HG03565 (cell line): ENCODE data around the gene SDR42E2.
"Not testable (repeated sequence)": the region's sequence is repeated elsewhere in the genome, so short reads cannot be mapped to it uniquely, and the experiment has no call there.

ENCODE experiments used
- ATAC-seq: cut with Tn5 transposase; IDR thresholded peaks from one replicate; pipeline ENCODE4 v1.9.1; 2021; ENCODE audit warnings: mild to moderate bottlenecking, moderate library complexity; ENCODE audit not compliant: unreplicated experiment

SDR42E2 gene

GRCh38 chr16:22190776-22191531 lies 28.6 kb downstream of the SDR42E2 start:
- ATAC-seq = peak; percentile 26

- no peak for ATAC-seq
These were observed 29.4 kb downstream of the SDR42E2 start for GRCh38 chr16:22191532-22192260.

DNA sequence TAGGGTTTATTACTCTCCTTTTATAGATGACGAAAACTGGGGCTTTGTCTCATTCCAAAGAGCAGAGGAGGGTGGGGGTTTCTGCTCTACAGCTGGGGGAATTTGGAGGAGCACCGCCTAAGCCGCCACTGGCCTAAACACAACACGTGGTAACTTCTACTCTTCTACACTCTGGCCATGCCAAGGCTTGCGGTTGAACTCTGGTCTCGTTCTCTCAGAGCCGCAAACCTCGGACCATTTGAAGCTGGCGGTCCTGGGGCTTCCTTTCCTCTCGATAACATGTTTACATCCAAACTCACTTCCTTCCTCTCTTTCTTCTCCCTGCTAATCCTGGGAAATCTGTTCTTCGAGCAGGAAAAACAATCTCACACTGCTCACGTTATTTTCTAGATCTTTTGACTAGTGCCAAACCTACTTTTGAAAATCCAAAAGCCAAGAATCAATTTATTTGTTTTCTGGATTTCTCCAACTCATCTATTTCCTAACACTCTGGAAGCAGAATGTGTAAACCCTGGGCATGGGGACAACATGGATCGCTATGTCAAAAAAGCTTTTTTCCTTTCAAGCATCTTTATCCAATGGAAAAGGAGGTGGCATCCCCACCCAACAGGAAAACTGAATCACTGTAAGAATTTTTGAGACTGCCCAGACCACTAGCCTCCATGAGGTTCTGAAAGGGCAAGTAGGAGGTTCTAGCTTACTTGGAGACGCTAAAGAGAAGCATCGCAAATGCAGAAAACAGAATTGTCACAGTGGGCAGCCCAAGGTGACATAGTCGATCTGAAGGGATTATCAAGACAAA lies 30.2 kb downstream of the SDR42E2 start:
- peak; percentile 19 for ATAC-seq

GRCh38 chr16:22193063-22193411 lies 30.7 kb downstream of the SDR42E2 start:
- no peak for ATAC-seq

GRCh38 chr16:22194707-22195444 lies 32.6 kb downstream of the SDR42E2 start:
- ATAC-seq = no peak

DNA sequence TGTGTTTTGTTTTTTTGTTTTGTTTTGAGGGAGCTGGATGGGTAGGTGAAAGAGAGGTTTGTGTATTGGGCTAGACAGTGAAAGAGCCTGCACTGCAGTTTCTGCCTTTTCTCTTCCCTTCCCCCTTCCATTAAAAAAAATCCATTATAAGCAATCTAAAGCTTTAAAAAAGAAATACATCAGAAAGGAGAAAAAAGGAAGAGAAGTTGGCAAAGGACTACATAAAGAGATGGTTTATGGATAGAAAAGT lies 33.1 kb downstream of the SDR42E2 start:
- no peak for ATAC-seq

GRCh38 chr16:22195695-22196558 lies 33.6 kb downstream of the SDR42E2 start:
- ATAC-seq = peak; percentile 25

GRCh38 chr16:22196559-22197168 lies 34.4 kb downstream of the SDR42E2 start:
- not testable (repeated sequence) for ATAC-seq

GRCh38 chr16:22198547-22199293 lies 36.4 kb downstream of the SDR42E2 start:
- ATAC-seq = no peak

DNA sequence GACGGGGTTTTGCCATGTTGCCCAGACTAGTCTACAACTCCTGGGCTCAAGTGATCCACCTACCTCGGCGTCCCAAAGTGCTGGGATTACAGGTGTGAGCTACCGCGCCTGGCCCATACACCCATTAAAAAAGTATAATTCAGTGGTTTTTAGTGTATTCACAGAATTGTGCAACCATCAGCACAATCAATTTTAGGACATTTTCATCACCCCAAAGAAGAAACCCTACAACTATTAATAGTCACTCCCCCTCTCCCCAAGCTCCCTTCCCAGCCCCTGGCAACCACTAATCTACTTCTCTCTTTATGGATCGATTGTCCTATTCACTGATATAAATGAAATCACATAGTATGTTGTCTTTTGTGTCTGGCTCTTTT lies 39.9 kb downstream of the SDR42E2 start:
- no peak for ATAC-seq

DNA sequence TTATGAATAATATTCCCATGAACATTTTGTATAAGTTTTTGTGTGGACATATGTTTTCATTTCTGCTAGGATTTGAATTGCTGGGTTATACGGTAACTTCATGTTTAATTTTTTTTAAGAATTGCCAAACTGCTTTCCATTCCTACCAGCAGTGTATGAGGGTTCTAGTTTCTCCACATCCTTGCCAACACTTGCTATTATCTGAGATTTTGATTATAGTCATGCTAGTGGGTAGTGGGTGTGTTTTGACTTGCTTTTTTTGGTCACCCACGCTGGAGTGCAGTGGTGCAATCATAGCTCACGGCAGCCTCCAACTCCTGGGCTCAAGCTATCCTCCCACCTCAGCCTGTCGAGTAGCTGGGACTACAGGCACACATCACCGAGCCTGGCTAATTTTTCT lies 40.8 kb downstream of the SDR42E2 start:
- no peak for ATAC-seq

DNA sequence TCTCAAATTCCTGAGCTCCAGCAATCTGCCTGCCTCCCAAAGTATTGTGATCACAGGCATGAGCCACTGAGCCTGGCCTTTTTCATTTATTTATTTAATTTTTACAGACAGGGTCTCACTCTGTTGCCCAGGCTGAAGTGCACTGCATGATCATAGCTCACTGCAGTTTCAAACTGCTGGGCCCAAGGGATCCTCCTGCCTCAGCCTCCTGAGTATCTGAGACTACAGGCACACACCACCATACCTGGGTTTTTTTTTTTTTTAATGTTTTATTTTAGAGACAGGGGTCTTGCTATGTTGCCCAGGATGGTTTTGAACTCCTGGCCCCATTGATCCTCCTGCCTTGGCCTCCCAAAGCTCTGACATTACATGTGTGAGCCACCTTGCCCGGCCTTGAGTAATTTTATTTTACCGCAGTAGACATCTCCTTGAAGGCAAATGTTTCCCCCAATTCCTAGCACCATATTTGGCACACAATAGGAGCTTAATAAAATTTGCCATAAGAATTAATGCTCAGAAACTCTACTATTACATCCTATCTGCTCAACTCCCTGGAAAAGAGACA lies 41.9 kb downstream of the SDR42E2 start:
- no peak for ATAC-seq

GRCh38 chr16:22205577-22206012 lies 43.3 kb downstream of the SDR42E2 start:
- ATAC-seq = no peak

DNA sequence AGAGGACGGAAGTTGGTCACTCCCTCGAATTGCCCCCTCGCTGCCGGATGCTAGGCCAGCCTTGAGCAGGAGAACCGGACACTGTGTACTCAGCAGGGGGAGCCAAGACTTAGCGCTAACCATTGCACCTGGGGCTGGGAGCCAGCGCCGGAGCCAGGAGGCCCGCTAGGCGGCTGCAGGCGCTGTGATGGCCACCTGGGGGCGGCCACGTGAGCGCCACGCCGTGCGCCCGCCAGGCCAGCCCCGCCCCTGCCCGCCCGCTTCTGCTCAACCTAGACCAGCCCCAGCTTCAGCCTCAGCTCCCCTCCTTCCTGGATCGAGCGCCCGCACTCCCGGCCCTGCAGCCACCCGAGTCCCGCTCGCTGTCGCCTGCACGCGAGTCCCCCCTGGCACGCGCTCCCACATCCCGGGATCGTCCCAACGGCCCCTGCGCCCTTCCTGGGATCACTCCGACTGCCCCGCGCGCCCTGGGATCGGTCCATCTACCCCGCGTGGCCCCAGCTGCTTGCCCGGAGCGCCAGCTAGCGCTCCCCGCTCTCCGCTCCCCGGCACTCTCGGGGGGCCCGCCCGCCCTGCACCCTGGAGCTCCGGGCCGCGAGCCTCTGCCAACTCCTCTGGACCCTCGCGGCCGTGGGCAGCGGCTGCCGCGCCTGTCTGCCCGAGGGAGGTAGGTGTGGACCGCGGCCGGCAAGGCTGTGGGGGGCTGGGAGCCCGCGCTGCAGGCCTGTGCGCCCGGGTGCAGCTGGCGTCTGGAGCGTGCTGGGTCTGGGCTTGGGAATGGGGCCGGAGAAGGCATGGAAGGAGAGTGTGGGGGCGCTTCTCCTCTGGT lies 43.9 kb downstream of the SDR42E2 start, which contains the start of gene EEF2K:
EEF2K (plus strand) TSS at position 266 of the 829 bp plus-strand sequence. CDS start 19,452 bp downstream, outside the sequence.
- ATAC-seq = peak; percentile 69

DNA sequence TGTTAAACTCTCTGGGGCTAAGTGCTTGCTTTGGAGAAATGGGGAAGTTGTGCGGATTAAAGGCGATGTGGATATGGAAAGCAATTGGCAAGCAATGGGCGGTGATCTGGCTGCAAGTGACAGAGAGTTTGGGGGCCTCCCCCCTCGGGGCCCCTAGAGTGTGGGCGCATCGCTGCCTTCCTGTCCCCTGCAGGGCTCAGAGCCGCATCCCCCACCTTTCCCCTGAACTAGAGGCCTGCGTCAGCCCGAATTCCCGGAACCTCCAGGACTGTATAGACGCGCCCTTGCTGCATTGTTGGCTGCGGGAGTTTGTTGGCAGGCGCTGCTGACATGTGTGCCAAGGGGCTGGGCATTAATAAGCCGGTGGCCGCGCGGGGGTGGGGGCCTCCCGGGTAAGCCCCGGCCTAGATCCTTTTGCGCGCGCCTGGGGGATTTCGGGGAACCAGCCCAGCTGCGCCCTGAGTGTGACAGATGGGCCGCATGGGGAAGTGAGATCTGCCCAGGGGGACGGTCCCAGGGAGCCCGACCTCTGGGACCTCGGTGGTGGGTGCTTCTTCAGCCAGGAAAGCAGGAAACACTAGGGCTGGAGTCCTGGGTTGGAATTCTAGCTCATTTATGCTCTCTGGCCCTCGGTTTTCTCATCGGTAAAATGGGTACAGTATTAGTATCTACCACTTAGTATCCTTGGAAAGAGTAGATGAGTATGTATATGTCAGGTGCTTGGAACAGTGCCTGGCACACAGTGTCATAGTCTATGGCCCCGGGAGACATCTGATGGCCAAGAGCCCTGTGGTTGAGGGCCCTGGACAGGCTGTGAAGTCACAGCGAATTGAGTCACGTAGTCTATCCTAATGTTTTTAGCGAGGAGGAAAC lies 44.8 kb downstream of the SDR42E2 start:
- no peak for ATAC-seq

GRCh38 chr16:22207715-22208360 lies 45.5 kb downstream of the SDR42E2 start:
- ATAC-seq = no peak
